ENCODE data around the gene NDUFAF3. TPM values are rescaled to one million over a fixed set of nuclear protein-coding genes. Genes with fewer than 3 reads are reported as not detected.
A peak's percentile ranks its signal among the peaks of the same experiment; 100 is the strongest.

NDUFAF3 gene, protein sequence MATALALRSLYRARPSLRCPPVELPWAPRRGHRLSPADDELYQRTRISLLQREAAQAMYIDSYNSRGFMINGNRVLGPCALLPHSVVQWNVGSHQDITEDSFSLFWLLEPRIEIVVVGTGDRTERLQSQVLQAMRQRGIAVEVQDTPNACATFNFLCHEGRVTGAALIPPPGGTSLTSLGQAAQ
- total RNA-seq: 66.4 and 74.0 TPM in 2 replicates

DNA sequence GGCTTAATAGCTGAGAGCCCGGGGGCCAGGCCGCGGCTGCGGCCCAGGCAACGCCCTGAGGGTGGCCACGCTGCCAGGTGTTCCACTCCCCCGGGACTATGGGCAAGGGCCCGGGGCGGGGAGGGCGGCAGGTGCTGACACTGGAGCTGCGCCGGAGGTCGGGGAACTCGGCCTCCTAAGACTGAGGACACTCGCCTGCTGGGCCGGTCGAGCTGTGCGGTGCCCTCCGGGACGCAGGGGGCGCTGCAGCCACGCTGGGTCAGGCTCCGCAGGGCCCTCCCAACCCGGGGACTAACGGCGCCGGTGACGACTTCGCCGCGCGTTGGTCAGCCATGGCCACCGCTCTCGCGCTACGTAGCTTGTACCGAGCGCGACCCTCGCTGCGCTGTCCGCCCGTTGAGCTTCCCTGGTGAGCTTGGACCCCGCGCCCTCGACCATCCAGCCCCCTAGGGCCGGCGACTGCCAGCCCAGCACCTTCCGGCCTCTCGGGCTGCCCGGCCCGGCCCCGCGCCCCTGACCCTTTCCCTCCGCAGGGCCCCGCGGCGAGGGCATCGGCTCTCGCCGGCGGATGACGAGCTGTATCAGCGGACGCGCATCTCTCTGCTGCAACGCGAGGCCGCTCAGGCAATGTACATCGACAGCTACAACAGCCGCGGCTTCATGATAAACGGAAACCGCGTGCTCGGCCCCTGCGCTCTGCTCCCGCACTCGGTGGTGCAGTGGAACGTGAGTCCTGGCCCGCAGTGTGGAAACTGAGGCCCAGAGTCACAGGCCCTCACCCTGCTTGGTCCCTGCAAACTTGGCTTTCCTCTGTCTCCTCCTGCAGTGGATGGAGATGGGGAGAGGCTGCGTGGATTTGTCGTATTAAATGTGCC is at the start of gene NDUFAF3:
TSS of gene NDUFAF3 (plus strand) at position 309 of the 875 bp plus-strand sequence. CDS start at position 333, 24 bp downstream.
- DNase-seq: peak; percentile 97

DNA sequence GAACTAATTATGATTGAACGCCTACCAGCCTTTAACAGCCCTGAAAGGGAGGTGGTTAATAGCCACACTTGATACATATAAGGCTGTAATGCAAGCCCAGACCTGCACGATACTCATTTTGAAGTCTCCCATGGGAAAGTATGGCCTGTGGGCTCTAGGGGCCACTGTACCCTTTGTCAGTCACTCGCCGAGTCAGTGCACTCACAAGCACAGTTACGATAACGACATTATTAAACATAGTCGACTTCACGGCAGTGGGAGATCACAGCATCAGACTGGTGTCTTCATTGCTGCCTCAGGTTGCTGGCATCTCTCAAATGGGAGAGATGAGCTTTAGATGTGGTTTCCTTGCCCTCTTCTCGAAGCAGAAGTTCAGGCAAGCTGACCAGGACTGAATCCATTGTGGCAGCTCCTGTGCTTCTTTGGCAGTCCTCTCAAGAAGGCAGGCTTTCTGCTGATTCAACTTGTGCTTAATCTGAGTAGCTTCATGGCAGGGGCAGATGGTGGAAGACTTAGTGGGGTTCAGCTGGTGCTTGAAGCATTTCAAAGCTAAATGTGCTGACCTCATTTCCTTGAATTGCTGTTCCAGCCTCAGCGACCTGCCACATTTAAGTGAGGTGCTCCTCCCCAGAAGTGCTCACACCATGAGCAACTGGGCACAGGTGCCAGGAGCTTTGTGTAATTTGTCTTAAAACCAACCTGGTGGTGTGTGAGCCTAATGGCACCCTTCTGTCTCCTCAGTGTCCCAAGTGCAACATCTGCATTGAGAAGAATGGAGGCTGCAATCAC is 47.7 kb upstream of the NDUFAF3 start:
- DNase-seq: no peak

DNA sequence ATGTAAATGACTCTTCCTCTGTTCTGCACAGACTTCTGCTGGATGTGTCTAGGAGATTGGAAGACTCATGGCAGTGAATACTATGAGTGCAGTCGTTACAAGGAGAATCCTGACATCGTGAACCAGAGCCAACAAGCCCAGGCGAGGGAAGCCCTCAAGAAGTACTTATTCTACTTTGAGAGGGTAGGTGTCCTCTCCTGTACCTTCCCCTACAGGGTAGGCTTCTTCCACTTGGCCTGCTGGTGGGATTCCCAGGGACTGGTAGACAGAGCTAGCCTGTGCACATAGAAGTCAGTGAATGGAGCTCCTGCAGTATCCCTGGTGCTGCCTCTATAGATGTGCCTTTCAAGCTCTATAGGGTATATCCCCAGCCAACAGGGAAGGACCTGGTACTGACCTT is 42.5 kb upstream of the NDUFAF3 start:
- DNase-seq: no peak

DNA sequence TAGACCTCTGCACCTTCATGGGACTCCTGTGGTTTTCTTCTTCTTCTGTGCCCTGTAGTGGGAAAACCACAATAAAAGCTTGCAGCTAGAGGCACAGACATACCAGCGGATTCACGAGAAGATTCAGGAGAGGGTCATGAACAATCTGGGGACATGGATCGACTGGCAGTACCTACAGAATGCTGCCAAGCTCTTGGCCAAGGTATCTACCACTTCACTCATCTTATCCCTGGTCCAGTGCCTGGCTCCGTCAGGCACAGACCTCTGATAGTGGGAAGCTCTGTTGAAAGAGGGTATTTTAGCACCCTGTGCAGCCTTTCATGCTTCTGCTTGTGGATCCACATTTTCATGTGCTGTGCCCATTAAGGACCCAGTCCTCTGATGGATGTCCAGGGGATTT is 41.6 kb upstream of the NDUFAF3 start:
- DNase-seq: no peak

DNA sequence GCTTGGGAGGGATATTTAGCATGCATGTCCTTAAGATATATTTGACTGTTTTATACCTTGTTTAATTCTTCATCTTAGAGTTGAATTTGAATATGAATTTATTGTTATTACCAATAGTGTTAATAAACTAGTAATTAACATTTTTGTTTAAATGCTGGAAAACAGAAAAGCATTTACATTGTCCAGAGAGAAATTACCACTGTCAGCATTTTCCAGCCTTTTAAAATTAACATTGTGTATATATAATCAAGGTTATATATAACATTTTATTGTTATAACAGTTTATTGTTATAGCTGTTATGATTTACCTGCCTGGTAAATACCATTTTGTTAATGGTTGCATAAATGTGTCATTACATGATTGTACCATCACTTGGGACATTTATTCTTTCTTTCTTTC is 39.9 kb upstream of the NDUFAF3 start:
- DNase-seq: no peak

DNA sequence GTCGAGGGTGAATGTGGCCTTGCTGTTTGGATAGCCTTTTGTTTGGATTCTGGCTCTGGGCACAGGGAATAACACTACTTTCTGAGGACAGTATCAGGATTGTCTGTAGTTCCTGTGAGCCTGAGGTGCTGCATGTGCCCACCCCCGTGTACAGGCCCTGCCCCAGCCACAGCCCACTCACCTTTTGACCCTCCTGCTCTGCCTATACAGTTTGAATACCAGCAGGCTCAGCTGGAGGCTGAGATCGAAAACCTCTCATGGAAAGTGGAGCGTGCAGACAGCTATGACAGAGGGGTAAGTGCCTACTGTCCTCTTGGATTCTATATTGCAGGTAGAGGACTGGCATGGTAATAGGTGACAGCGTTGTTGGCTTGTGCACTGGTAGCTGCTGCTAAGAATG is 39.2 kb upstream of the NDUFAF3 start:
- DNase-seq: no peak

DNA sequence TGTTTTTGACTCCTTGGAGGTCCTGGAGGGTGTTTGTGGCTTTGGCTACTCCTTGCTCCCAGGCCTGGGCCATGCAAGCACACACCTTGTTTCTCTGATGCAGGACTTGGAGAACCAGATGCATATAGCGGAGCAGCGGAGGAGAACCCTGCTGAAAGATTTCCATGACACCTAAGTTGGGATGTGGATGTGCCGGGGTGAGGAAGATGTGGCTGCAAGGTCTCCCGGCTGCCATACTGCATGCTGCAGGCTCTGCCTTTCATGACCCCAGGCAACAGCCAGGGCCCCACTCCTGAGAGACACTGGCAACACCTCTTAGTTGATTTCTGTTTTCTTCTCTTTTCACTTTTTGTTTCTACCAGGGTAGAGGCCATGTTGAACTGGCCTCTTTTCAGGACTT is 38.8 kb upstream of the NDUFAF3 start:
- DNase-seq: no peak

DNA sequence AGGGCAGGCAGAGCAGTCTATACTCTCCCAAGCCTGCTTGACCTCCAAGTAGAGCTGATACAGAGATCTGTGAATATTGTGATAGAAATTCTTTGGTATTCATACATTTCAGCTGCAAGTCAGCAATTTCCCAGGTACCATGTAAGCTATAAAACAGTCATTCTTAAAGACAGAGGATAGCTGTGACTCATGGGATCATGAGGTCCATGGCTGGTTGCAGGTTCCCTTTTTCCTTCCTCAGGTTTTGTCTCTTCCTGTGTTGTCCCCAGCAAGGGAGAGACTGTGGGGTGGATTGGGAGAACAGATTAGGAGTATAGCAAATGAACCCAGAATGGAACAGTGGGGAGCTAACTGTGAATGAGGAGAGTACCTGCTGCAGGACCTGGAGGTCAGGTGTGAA is 37.3 kb upstream of the NDUFAF3 start:
- peak; percentile 39 for DNase-seq

DNA sequence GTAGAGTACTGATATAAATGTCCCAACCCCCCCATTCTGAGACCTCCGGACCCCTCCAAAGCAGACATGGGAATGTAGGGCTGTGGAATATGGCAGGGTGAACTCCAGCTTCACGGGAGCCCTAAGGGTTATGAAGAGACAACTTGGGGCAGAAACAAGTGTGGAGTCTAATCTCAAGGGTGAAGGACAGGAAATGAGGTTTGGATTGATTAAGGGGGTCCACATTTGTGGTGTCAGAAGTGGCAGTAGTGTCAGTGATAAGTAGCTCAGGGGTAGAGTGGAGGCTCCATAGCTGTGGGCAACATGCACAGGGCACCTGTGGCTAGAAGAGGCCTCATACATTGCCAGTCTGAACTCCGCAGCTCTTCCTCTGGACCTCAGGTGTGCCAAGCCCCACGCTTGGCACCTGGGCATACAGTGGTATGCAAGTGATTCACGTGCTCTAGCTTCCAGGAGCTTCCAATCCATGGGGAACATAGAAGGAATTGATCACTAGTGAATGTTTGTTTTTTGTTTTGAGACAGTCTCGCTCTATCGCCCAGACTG is 36.0 kb upstream of the NDUFAF3 start:
- DNase-seq: no peak

DNA sequence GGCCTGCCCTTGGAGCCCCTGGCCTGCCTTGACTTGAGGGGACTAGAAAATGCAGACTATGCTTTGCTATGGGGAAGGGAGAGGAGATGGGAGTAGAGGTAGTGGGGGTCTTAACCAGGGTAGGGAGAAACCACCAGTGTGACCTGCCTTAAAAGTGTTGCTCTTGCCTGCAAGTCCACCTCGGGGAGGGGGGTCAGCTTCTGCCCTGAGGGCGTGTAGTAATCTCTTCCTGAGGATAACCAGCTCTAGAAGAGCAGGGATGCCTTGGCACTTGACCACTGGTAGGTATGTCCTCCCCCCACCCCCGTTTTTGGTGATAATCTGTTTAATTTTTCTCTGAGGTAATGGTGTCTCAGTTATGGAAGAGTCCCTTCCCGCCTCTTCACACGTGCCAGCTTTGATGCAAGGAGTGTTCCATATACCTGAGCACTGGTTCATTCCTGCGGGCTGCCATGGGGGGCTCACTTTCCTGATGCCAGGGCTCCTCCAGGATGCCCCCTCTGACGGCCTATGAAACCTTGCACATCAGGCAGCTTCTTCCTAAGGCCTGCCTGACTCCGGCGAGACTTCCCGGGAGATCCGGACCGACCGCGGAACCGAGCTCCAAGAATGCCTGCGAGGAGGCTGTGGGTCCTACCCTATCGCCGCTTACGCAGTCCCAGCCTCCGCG is 32.7 kb upstream of the NDUFAF3 start:
- DNase-seq: no peak

DNA sequence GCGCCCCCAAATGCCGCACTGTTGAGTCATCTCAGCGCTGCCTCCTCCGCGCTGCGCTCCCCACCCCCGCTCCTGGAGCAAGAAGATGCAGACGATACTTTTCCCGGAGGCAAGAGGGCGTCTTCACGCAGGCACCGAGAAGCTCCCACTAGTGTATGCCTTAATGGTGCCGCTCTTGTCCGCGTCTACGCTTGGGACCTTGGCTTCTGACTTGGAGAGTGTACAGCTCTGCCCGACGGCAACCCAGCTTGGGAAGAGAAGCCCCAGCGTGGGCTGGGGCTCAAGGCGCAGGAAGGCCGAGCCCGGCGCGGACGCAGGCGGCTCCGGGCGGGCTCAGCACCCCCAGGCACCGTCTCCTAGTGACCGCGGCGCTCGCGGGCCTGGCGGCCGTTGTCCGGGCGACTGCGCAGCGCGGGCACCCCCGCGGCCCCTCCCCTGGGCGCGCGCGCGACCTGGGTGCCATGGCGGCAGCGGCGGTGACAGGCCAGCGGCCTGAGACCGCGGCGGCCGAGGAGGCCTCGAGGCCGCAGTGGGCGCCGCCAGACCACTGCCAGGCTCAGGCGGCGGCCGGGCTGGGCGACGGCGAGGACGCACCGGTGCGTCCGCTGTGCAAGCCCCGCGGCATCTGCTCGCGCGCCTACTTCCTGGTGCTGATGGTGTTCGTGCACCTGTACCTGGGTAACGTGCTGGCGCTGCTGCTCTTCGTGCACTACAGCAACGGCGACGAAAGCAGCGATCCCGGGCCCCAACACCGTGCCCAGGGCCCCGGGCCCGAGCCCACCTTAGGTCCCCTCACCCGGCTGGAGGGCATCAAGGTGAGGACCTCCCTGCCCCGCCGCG is 31.9 kb upstream of the NDUFAF3 start, which contains the start of gene P4HTM:
TSS of gene P4HTM (plus strand) at position 446 of the 840 bp plus-strand sequence. CDS start at position 462, 16 bp downstream.
- peak; percentile 93 for DNase-seq

DNA sequence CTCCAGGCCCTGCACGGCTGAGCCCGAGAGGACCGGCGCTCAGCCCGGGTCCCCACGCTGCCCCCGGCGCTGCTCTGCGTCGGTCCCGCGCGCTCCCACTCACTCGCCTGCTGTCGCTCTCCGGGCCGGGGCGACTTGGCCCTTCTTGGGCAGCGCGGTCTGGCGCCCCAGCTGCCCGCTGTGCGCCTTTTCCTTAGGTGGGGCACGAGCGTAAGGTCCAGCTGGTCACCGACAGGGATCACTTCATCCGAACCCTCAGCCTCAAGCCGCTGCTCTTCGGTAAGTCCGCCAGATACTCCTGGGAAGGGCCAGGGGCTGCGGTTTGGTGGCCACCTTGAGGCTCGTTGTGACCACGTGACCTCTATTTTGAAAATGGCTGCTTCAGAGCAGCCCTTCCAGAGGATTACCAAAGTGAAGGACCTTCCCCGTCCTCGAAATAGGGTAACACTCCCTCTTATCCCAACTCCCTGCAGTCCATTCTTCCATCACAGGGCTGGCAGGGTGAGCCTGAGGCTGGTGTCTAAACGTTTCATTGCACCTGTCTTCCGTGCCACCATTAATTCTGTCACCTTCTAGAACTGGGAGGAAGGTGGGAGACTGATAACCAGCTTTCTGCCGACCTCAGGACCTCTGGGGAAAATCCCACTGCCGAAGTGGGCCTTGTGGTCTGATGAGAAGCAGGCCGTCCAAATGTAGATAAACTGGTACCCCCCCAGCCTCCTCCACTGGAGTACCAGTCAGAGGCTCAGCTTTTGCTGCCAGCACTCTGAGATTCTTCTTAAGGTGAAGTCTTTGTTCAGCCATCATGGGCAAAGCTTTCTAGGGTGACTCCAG is 31.1 kb upstream of the NDUFAF3 start:
- peak; percentile 43 for DNase-seq

DNA sequence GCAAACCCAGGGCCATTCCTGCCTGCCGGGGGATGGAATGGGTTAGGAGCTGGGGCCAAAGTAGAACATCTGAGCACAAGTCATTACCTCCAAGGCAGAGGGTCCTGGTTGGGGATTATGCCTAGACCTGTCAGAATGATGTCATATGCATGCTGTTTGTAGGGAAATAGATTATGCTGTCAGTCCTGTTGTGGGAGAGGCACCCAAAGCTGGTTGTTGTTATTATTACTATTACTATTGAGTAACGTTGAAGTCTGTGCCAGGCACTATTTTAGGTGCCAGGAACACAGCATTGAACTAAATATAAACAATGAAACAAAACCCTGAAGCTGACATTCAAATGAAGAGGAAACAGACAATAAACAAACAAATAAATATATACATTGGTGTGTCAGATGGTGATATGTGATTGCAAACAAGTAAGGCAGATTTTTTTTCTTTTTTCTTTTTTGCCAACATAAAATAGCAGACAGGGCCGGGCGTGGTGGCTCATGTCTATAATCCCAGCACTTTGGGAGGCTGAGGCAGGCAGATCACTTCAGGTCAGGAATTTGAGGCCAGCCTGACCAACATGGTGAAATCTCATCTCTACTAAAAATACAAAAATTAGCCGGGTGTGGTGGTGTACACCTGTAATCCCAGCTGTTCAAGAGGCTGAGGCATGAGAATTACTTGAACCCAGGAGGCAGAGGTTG is 29.9 kb upstream of the NDUFAF3 start:
- no peak for DNase-seq

DNA sequence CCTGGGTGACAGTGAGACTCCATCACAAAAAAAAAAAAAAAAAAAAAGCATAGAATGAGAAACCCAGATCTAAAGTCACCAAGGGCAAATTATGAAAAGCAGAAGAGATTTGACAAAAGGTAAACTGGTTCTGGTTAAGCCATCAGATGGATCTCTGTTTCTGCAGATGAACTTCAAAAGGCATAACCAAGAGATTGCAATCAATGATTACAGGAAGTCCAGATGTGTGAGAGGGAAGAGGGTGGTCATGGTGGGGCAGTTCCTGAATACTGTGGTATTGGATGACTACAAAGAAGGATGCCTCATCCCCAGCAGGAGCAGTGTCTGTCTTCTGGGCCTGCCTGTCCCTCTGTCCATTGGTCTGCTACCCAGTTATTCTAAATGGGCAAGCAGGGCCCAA is 28.1 kb upstream of the NDUFAF3 start:
- DNase-seq: no peak

DNA sequence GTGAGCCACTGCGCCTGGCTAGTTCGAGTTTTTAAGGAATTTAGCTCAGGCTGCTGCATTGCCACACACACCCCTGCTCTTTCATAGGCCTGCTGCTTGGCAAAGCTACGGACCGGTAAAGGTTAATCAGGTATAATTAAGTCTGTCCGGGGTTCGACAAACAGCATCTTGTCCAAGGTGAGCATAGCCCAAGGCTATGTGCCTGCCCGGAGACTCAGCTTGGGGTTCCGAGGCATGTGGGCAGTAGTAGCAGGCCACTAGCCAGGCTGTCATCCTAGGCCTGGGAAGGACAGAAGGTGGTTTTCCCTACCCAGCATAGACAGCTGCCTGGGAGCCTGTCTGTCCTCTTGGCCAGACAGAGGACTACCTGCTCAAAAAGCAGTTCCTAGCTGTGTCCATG is 25.3 kb upstream of the NDUFAF3 start:
- DNase-seq: no peak

DNA sequence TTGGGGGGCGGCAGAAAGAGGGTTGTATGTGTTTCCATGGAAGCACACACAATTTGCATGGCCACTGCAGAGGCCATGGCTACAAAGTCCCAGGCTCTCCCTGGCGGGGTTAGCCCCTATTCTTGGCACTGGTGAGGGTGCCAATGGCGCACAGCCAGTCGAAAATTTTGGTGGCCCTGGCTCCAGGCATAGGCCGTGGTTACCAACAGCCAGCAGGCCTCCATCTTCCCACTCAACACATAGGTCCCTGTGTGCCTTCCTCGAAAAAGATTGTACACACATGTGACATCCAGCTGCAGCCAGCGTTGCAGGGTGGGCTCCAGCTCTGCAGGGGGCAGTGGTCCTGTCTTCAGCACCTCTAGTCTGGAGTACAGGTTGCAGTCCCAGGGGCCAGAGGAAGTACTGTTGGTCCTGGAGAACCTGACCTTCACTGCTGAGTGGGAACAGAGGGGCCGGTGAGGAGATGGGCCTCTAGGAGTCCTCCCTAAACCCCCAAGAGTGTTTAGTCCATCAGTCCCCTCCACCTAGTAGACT is 24.8 kb upstream of the NDUFAF3 start:
- DNase-seq: no peak

DNA sequence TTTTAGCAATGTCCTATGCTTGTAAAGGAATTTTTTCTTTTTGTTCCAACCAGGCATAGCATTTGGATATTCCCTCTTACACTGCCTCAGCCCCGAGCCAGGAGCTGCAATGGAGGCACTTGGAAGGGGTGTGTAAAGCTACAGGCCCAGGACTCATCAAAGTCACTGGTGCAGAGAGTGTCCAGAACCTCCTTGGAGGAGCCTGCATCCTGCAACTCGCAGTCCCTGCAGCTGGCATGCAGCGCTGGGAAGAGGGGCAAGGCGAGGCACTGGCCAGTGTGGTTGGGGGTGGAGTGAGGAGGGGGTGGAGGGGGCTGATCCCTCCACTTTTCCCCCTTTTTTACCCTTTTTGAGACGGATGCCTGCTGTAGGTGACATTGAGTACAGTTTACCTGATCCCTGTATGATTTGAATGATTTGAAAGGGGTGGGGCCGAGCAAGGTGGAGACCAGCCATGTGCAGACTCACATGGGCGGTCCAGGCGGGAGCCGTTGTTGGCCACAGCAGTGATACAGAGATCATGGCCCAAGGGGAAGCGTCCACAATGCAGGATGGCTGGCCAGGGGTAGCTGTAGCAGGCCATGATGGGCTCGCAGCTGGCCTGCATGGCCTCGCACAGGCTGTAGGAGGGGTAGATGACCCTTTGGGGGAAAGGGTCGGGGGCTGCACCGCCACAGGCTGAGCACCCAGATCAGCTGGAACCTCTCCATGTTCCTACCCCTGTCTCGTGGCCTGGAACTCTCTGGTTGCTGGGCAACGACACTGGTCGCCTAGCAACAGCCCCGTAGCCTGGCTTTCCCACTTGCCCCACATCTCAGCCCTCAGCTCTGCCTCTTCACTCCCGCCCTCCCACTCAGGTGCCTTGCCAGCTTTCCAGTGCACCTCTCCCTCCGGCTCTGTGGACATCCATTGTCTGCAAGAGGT is 23.9 kb upstream of the NDUFAF3 start:
- no peak for DNase-seq

DNA sequence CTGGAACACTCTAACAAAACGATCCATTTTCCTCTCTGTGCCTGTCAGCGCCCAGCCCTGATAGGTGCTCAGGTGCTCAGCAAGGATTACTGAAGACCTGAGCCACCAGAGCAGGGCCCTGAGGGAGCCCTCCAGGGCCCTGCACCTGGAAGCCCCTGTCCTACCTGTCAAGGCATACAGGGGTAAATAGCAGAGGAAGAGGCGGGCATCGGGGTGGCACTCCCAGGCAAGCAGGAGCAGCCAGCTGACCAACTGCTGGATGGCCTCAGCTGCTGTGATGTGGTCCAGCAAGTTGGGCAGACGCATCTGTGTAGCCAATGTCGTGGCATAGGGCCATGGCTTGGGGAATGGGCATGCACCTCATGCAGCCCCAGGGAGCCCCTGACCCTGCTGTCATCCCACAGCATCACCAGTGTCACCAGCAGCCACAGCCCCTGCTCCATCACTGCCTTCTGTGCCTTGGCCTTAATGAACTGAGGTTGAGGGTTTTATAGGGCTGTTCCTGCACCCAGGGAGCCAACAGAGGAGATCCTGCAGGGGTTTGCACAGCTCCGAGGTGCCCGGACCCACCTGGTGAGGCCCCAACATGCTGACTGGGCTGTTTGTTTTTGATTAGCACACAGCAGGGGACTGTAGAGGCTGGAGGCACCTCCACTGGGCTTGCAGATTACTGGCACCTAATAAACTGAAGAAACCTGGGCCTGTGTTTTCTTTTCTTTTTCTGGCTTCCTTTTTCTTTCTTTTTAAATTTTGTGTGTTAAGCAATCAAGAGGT is 22.6 kb upstream of the NDUFAF3 start:
- DNase-seq: no peak

All from dermis blood vessel endothelial cell (primary cell).